SK-N-DZ (cell line): ENCODE measurements around the gene PPP1R37.
A peak's percentile ranks its signal among the peaks of the same experiment; 100 is the strongest.
"Not testable (repeated sequence)": the region's sequence is repeated elsewhere in the genome, so short reads cannot be mapped to it uniquely, and the experiment has no call there.

ENCODE experiments used
- DNase-seq: peaks from one replicate; pipeline ENCODE4 v3.0.0-alpha.2; 2015; ENCODE audit warnings: low spot score

The PPP1R37 gene

DNA sequence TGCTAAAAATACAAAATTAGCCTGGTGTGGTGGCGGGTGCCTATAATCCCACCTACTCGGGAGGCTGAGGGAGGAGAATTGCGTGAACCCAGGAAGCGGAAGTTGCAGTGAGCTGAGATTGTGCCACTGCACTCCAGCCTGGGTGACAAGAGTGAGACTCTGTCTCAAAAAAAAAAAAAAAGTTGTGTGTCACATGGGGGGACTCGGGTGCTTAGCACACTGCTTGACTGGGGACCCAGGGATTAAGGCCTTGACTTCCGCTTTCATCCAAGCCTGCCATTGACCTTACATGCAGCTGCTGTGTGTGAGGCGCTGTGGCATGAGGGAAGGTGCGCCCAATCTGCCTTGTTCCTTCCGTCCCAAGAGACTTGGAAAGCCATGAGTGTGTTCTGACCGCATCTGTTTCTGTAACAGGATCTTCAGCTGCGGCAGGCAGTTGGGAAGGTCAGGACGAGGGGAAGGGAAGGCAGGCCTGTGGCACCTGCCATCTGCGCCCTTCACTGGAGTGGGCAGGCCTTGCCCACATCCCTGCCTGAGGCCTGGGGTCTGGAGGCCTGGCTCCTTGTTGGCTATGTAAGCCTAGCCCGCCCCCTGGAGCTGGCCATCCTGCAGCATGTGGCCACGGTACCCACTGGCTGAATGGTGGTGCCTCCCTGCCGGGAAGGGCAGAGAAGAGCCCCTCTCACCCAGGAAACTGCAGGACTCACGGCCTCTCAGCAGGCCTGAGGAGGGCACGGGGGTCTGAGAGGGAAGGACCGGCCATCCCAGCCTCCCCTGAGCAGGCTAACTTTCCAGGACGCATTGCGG lies 23.0 kb downstream of the PPP1R37 start:
- DNase-seq, result peak; percentile 39

DNA sequence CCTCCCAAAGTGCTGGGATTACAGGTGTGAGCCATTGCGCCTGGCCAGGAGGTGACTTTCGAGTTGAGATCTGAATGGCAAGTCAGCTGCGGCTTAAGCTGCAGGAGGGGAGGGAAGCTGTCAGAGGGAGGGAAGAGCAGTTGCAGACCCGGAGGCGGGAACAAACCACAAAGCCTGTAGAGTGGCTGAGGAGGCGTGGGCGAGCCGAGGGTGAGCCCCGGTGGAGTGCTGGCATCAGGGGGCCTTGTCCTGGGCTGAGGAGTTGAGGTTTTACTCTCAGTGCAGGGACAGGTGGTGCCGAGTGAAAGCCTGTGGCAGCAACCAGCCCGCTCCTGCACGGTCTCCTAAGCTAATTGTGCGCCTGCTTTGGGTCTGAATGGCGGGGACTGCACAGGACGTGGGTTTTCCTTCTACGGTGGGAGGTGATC lies 24.2 kb downstream of the PPP1R37 start:
- DNase-seq, result peak; percentile 67

DNA sequence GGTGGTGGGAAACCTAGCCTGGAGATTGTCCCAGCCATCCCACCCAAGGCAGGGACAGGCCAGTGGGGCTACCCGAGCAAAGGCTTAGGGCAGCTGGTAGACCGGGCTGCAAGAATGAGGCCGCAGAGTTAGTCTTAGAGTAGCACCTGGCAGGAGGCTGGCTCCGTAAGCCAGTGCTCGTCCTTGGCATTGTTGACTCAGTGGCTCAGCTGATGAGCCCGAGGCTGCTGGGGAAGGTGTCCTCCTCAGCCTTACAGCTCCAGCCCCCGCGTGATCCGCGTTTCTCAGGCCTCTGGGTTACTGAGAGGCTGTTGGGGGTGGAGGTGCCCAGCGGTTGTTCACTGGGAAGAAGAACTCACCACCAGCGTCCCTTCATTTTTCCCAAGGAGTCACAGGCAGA lies 24.7 kb downstream of the PPP1R37 start:
- no peak for DNase-seq

DNA sequence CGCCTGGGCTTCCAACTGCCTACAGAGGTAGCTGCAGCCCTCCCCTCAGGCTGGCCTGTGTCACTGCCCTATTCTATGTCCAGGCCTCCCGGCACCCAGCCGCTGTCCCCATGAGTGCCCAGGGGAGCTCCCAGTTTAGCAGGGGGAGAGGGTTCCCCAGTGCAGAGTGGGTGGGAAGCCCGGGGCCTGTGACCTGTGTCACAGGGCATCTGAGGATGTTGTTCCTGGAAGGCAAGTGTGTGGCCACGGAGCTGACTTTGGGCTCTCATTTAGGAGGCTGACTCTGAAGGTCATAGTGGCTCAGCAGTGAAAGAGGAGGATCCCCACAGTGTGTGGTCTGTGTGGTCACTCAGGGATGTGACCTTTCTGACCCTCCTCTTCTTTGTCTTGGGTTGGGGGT lies 25.1 kb downstream of the PPP1R37 start:
- DNase-seq, result no peak

DNA sequence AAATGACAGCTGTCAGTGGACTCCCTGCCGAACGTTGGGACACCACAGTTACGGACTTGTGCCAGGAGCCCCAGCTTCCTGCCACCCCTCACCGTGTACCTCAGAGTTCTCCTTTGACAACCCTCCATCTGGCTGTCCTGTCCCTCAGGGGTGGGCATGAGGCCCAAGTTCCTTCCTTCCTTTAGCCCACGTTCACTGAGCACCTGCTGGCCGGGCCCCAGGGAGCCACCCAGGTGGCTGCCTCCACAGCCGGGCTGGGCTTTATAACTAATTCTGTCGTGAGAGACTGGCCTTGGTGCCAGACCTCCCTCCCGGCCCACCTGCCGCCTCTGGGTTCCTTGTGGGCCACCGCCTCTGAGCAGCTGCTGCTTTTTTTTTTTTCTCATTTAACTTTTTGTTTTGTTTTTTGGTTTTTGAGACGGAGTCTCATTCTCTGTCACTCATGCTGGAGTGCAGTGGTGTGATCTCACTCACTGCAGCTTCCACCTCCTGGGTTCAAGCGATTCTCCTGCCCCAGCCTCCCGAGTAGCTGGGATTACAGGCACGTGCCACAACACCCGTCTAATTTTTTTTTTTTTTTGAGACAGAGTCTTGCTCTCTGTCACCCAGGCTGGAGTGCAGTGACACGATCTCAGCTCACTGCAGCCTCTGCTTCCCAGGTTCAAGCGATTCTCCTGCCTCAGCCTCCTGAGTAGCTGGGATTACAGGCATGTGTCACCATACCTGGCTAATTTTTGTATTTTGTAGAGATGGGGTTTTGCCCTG lies 25.8 kb downstream of the PPP1R37 start:
- DNase-seq, result not testable (repeated sequence)

DNA sequence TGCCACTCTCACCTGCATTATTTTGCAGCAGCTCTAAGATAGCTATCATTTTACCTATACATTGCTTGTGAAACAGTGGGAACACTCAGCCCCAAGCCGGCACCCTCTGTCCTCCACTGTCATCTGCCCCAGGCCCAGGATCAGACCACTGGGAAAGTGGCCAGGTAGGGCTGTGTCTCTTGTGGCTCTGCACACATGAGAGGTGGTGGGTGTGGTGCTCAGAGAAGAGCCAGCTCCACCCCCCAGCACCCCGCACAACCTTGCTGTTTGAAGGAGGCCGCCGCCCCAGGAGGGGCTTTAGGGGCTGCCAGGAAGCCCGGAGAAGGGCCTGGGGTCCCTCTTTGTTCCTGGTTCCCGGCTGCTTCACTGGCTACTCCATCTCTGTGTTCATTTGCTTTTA lies 26.6 kb downstream of the PPP1R37 start:
- no peak for DNase-seq

DNA sequence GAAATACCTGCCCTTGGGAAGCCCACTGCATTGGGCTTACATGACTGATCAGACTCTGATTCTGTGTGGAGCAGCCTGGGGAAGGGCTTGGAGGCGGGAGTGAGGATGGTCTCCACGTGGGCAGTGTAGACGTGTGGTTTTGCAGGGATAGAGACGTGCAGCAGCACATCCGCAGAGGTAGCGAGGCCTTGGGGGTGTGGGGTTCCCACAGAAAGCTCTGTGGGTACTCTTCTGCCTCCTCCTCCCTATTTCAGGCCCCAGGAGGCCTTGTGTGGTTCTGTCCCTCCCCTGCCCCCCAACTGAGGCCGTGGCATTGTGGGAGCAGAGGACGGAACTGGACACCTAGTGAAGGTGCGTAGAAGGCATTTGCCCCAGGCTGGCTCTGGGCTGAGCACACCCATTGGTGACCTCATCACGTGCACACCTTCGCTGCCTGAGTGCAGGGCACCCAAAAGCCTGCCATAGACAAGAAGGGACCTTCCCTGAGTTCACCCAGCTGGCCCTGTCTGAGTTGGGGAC lies 28.9 kb downstream of the PPP1R37 start:
- no peak for DNase-seq

DNA sequence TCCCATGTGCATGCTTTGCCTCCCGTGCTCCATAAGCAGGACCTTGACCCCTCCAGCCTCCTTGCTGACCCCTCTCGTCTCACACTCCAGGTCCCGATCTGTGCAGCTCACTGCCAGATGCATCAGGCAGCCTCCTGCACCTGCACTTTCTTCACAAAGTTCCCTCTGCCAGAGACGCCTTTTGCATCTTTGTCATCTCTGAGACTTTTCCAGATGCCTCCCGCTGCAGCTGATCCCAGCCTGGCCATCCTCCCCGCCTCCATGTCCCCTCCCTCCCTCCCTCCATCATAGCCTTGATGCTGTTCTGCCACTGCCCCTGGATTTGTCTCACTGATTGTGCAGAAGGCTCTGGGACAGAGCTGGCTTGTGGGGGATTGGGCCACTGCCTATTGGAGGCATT lies 29.9 kb downstream of the PPP1R37 start:
- peak; percentile 17 for DNase-seq

DNA sequence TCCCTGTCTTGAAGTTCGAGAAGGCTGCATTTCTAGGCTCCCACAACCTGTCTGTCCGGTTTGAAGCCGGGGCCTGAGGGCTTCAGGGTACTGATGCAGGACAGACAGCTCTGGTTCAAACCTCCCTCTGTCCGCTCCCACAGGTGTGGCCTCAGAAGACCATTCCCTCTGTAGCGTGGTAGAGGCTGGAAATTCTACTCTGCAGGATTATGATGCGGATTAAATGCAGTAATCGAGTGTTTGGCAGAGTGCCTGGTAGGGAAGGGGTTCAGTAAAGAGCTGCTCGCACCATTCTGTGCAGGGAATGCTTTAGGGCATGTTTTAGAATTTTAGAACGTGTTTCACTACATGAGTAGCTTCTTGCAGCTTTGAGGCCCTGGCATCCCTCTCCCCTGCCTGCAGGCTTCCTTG lies 30.5 kb downstream of the PPP1R37 start:
- no peak for DNase-seq

DNA sequence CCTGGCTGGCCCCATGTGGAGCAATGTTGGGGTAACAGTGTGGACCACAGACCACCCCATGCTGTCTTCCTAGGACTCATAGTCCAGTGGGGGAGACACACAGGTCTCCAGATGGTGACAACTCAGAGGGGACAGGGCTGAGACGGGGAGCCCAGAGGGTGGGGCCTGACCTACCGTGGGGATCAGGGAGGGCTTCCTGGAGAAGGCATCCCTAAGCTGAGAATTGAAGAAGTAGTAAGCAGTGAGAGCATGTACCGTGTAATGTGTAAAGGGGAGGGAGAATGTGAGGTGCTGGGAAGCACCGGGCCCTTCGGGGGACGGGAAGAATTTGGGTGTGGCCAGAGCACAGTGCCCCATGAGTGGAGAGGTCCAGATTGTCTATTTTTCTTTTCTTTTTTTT lies 31.0 kb downstream of the PPP1R37 start:
- no peak for DNase-seq

DNA sequence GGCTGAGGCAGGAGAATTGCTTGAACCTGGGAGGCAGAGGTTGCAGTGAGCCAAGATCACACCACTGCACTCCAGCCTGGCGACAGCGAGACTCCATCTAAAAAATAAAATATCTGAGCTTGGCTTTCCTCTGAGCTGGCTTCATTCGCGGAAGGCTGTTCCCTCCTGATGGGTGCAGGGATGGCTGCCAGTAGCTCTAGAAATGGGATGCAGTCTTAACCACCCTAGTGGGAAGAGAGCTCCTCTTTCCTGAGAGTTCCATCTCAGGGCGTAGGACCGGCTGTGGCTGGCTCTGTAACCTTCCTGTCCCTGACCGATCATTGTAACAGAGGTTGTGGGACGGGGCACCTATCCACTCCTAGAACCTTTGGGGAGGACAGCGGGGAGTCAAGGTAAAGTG lies 32.4 kb downstream of the PPP1R37 start:
- no peak for DNase-seq

DNA sequence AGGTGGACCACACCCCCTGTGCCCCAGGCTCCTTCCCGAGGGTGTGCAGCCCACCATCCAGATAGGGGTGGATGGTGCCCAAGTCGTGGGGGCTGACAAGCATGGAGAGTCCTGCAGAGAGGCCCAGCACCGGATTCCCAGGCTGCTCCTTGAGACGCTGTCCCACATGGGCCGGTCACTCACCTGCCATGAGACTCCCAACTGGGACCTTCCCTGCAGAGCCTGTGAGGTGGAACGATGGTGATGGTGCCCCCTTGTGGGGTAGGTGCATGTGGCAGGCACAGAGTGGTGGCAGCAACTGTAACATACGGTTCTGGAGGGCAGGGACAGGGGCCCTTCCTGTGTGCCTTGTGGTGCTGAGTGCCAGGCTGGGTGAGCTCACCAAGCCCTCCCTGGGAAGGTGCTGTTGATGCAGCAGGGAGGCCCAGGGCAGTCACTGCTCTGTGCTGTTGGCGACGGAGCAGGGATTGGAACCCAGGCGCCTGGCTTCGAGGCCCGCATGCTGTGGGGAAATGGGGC lies 33.1 kb downstream of the PPP1R37 start:
- peak; percentile 48 for DNase-seq

DNA sequence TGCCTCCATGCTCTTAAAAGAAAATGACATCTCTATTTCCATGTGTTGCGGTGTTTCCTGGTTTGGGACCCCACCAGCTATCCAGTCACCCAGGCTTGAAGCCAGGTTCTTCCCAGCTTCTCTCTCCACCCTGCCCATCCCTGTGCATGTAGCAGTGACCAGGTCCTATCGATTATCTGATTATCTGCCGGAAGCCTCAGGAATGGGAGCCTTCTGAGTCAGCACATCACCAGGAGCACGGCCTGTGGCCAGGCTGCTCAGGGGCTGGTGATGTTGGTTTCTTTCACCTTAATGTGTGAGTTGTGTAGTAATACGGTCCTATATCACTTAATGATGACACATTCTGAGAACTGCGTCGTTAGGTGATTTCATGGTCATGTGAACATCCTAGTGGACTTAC lies 33.7 kb downstream of the PPP1R37 start:
- DNase-seq, result peak; percentile 33

DNA sequence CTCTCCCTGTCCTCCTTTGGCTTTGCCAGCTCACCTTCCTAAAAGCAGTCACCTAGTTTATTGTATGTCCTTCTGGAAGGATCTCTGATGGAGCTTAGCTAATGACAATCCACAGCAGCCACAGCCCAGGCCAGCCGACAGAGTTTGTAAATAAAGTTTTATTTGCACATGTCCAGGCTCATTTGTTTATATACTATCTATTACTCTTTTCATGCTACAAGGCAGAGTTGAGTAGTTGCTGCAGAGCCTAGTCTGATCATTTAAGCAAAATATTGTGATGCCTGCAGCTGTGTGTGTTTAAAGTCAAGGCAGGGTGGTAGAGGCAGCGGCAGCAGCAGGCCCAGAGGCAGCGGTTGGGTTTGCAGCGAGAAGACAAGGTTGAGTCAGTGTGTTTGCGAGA lies 35.2 kb downstream of the PPP1R37 start:
- DNase-seq, result no peak

DNA sequence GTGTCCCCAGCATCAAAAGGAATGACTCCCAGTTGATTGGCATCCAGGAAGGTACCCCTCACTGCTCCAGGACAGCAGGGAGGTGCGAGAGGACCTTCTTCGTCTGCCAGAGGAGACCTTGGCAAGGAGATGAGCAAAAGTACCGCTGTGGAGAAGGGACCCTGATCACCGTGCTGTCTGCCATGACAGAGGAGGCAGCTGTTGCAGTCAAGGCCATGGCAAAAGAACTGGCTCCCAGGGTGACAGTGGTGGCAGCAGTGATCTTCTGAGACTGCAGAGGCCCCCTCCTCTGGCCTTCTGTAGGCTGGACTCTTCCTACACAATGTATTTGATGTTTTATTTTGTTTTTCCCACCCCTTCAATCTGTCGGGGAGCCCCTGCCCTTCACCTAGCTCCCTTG lies 35.8 kb downstream of the PPP1R37 start:
- DNase-seq, result no peak

DNA sequence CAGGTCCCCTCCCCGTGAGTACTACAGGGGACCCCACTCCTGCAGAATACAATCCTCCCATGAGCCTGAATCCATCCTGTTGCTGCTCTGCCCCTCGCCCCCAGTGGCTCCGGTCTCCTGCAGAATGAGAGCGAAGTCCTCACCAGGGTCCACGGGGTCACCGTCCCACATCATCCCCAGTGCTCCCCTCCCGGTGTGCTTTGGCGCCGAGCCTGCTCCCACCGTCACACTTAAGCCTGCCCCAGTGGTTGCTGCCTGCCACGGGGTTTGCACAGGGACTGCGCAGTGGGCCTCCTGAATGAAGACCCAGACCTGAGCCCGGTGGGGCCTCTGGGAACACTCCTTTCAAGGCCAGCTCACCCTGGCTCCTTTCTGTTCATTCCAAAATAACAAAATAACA lies 37.3 kb downstream of the PPP1R37 start:
- no peak for DNase-seq

DNA sequence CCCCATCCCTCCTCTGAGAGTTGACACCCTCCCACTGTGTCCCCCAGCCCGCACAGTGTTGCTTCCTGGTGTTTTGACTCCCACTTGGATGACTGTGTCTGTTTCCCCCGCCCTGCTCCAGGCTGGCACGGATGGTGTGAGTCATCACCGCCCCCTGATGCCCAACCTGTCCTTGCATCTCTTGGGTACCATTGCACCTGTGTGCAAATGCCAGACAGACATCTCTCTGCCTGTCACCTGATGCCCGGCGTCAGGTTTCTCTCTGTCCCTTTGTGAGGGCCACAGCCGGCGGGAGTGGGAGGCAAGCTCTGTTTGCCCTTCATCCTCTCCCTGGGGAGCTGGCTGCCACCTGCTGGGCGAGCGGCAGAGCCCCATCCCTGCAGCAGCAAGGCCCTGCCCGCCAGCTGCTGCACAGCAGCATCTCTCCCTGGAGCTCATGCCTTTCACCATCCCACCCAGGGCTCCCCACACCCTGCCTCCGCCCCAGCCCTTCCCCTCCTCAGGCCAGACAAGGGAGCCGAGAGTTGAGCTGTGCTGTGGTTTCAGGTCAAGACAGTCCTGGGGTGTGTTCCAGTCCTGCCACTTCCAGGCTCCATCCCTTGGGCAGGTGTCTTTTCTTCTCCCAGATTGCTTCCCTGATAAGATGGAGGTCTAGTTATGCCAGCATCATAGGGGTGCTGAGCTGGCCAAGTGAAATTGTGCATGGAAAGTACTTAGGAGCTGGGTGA lies 38.1 kb downstream of the PPP1R37 start:
- peak; percentile 53 for DNase-seq

DNA sequence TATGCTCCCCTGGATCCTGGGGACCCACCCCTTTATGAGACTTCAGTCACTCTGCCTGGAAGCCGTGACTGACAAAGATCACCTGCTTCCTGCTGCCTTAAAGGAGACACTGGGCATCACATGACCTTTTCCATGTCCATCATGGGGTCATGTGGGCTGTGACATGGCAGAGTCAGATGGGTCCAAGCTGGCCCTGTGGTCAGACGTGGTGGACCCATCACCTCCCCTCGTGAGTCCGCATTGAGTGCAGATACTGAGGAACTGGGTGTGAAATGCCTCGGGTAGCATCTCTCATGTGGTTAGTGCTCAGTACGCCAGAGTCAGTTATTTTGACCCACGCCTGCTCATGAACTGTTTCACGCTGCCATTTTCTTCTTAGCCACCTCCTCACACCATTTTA lies 40.7 kb downstream of the PPP1R37 start:
- no peak for DNase-seq

DNA sequence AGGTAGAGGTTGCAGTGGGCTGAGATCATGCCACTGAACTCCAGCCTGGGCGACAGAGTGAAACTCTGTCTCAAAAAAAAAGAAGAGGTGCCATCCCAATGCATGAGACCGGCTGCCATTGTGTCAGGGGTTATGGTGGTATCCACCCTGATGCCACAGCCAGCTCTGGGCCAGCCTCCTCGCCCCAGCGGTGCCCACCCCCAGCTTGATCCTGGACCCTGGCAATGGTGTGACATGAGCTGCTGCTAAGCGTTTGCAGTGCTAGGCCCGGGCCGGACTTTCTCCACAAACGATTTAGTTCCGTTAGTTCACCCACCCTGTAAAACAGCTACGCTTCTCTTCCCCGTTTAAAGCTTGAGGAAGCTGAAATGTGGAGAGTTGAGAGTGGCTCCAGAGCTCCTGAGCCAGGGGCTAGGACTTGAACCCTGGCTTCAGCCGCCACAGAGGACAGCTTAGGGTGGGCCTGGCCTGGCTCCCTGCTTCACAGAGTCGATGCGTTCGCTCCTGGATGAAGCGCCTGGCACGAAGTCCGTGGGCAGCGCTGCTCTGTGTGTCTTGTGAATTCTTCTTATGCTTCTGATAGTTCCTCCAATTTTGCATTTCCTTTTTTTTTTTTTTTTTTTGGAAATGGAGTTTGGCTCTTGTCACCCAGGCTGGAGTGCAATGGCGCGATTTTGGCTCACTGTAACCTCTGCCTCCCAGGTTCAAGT lies 42.4 kb downstream of the PPP1R37 start:
- no peak for DNase-seq

DNA sequence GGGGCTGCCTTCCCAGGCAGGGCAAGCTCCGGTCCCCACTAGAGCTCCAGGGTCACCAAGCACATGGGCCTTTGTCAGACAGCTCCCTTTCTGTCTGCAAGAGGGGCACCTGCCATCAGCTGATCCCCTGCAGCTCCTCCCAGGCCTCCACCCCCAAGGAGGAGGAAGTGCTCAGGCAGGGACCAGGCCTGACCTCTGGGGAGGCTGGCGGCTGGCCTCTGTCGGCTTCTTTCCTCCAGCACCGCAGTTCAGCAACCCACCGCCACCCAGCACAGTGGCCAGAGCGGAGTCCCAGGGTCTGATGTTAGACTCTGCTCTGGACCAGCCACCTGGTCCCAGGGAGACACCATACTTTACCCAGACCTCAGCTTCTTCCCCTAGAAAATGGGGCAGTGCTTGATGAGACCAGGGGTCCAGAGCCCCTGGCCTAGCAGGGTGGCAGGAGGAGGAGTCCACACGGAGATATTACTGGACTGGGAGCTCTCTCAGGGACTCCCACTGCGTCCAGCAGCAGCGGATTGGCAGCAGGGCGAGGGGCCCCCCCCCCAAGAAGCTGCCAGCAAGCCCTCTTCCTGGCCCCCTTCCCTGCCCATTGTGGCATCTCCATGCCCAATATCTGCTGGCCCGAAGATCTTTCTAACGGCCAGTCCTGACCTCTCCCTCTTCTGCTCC lies 43.7 kb downstream of the PPP1R37 start:
- DNase-seq, result no peak
